Measurements from ENCODE around the gene ABCC1. TPM values are rescaled to one million over a fixed set of nuclear protein-coding genes. Genes with fewer than 3 reads are reported as not detected.
A peak's percentile ranks its signal among the peaks of the same experiment; 100 is the strongest.

The ABCC1 gene
- total and polyA plus RNA-seq, 4 donors = 12.4 to 41.5 (median 31.3) TPM

DNA sequence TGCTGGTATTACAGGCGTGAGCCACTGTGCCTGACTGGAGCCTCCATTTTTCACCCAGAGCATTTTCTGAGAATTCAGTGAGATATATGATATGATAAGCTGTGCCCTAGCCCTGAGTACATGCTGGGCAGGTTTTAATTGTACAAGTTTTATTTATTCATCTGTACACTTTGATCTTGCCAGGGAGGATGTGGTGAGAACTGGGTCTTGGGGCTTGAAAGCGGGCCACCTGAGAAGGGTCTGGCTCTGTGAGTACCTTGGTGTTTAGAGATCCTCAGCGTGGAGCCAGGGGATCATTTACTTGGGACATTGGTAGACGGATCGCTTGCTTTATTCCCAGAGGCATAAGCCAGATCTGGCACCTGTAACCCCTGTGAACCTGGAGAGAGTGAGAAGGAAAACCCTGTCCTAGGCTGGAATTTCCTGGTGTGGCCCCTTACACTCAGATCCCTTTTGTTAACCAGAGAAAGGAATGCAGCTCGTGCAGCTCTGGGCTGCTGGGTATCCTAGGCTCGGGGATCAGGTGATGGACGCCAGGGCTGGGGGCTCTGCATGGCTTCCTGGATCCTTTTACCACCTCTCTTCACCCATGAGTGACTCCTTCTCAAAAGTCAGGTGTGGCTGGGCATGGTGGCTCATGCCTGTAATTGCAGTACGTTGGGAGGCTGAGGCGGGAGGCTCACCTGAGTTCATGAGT lies 91.9 kb downstream of the ABCC1 start:
- 88 to 93% methylated on average over 10 of the region's 10 CpGs for WGBS, 2 donors
- H3K4me1 ChIP-seq (ENCODE audit: control insufficient read depth in 5 of 5, insufficient read depth in 5 of 5, low read length in 5 of 5) = peaks cover 0 to 6% (median 0%) of the 10 kb centered on the region in 5 donors
- no peaks in the 10 kb centered on the region for H3K27me3 ChIP-seq (ENCODE audit: control insufficient read depth in 3 of 3, insufficient read depth in 3 of 3, low read length in 2 of 3)
- no peaks in the 10 kb centered on the region for H3K9me3 ChIP-seq (ENCODE audit: control insufficient read depth in 4 of 4, insufficient read depth in 3 of 4, low read length in 3 of 4)
- TF ChIP-seq, protein P1, sequence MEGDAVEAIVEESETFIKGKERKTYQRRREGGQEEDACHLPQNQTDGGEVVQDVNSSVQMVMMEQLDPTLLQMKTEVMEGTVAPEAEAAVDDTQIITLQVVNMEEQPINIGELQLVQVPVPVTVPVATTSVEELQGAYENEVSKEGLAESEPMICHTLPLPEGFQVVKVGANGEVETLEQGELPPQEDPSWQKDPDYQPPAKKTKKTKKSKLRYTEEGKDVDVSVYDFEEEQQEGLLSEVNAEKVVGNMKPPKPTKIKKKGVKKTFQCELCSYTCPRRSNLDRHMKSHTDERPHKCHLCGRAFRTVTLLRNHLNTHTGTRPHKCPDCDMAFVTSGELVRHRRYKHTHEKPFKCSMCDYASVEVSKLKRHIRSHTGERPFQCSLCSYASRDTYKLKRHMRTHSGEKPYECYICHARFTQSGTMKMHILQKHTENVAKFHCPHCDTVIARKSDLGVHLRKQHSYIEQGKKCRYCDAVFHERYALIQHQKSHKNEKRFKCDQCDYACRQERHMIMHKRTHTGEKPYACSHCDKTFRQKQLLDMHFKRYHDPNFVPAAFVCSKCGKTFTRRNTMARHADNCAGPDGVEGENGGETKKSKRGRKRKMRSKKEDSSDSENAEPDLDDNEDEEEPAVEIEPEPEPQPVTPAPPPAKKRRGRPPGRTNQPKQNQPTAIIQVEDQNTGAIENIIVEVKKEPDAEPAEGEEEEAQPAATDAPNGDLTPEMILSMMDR (IDR thresholded peaks at IDR 0.05; ENCODE audit: control extremely low read depth, extremely low read depth) = no peak
- H3K36me3 ChIP-seq (ENCODE audit: control insufficient read depth in 4 of 4, insufficient read depth in 4 of 4, low read length in 4 of 4) = peaks cover 5 to 43% (median 16%) of the 10 kb centered on the region in 4 donors
- no peak for DNase-seq
- no peak overlapping the region for H3K4me3 ChIP-seq
- ATAC-seq (ENCODE audit: insufficient read depth, low FRiP score) = no peak
- H3K27ac ChIP-seq (ENCODE audit: low read depth in 1 of 2, low read length in 1 of 2) = no peak overlapping the region
- no peak overlapping the region for H3K9ac ChIP-seq (ENCODE audit: insufficient read depth in 1 of 2, low read length in 2 of 2)

DNA sequence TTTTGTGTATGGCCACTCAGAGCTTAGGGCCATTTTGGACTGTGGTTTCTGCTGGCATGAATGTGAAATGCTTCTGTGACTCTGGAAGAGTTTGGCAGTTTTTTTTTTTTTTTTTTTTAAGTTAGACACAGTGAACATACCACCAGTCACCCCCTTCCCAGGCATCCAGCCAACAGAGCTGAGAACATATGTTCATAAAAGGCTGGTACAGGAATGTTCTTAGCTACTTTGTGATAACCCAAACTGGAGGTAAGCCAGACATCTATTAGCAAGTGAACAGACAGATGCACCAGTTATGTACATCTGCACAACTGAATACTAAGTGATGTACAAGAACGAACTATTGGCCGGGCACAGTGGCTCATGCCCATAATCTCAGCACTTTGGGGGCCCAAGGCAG lies 92.7 kb downstream of the ABCC1 start:
- WGBS, 2 donors = 85 to 95% methylated on average over 2 of the region's 2 CpGs

DNA sequence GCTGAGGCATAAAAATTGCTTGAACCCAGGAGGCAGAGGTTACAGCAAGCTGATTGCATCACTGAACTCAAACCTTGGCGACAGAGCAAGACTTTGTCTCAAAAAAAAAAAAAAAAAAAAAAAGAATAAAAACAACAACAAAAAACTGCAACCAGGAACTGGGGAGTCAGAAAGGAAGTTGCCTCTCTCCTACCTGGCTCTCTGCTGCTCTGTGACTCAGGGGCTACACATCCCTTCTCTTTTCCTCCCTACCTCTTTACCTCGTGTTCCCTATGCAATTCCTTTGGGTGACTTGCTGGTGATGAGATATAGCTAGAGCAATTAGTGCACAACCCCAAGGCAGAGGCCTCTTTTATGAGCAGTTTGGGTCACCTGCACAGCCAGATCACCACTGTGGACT lies 95.9 kb downstream of the ABCC1 start:
- Histone ChIP-seq H3K4me1 (ENCODE audit: control insufficient read depth in 5 of 5, insufficient read depth in 5 of 5, low read length in 5 of 5) (peaks cover 0 to 6% (median 0%) of the 10 kb centered on the region in 5 donors), H3K27ac (ENCODE audit: low read depth in 1 of 2, low read length in 1 of 2) (no peak overlapping the region), H3K9ac (ENCODE audit: insufficient read depth in 1 of 2, low read length in 2 of 2) (no peak overlapping the region), H3K9me3 (ENCODE audit: control insufficient read depth in 4 of 4, insufficient read depth in 3 of 4, low read length in 3 of 4) (no peaks in the 10 kb centered on the region), H3K4me3 (no peak overlapping the region), H3K36me3 (ENCODE audit: control insufficient read depth in 4 of 4, insufficient read depth in 4 of 4, low read length in 4 of 4) (peaks cover 7 to 45% (median 26%) of the 10 kb centered on the region in 4 donors), H3K27me3 (ENCODE audit: control insufficient read depth in 3 of 3, insufficient read depth in 3 of 3, low read length in 2 of 3) (no peaks in the 10 kb centered on the region)
- no peak for DNase-seq
- 32 to 70% methylated on average over 2 of the region's 2 CpGs for WGBS, 2 donors
- TF ChIP-seq, protein P1 (IDR thresholded peaks at IDR 0.05; ENCODE audit: control extremely low read depth, extremely low read depth) = no peak
- no peak for ATAC-seq (ENCODE audit: insufficient read depth, low FRiP score)

More for the DNA sequence above, 92.7 kb downstream of the ABCC1 start:
- Histone ChIP-seq H3K9me3 (ENCODE audit: control insufficient read depth in 4 of 4, insufficient read depth in 3 of 4, low read length in 3 of 4) (no peaks in the 10 kb centered on the region), H3K9ac (ENCODE audit: insufficient read depth in 1 of 2, low read length in 2 of 2) (no peak overlapping the region), H3K27me3 (ENCODE audit: control insufficient read depth in 3 of 3, insufficient read depth in 3 of 3, low read length in 2 of 3) (no peaks in the 10 kb centered on the region), H3K4me1 (ENCODE audit: control insufficient read depth in 5 of 5, insufficient read depth in 5 of 5, low read length in 5 of 5) (peaks cover 0 to 6% (median 0%) of the 10 kb centered on the region in 5 donors), H3K27ac (ENCODE audit: low read depth in 1 of 2, low read length in 1 of 2) (no peak overlapping the region), H3K36me3 (ENCODE audit: control insufficient read depth in 4 of 4, insufficient read depth in 4 of 4, low read length in 4 of 4) (peaks cover 7 to 42% (median 18%) of the 10 kb centered on the region in 4 donors), H3K4me3 (no peak overlapping the region)
- ATAC-seq (ENCODE audit: insufficient read depth, low FRiP score) (no peak), DNase-seq (peak; percentile 31 to 68 (median 47))
- TF ChIP-seq, protein P1 (IDR thresholded peaks at IDR 0.05; ENCODE audit: control extremely low read depth, extremely low read depth) = no peak

Data from lung (tissue), 12 donors.